Measurements from ENCODE around the gene PIRT. TPM values are rescaled to one million over a fixed set of nuclear protein-coding genes. Genes with fewer than 3 reads are reported as not detected.

PIRT gene
- total RNA-seq, 5 donors from 2014 or later (not counting 1 experiment from before 2014, with no cell fraction given) = not detected

- Mint-ChIP-seq H3K4me3 (no peak overlapping the region), H3K4me1 (no peaks in the 10 kb centered on the region), H3K27ac (no peak overlapping the region), H3K36me3 (no peaks in the 10 kb centered on the region), H3K27me3 (peaks cover 6 to 14% of the 10 kb centered on the region in 2 donors), H3K9me3 (no peaks in the 10 kb centered on the region)
- Histone ChIP-seq H3K36me3 (ENCODE audit: control insufficient read depth in 2 of 2, extremely low read depth in 1 of 2, insufficient read depth in 1 of 2, low read length in 1 of 2) (no peaks in the 10 kb centered on the region), H3K4me1 (ENCODE audit: control insufficient read depth in 1 of 2, extremely low read depth in 1 of 2, insufficient read depth in 2 of 2, low read length in 2 of 2) (no peaks in the 10 kb centered on the region), H3K27ac (ENCODE audit: low read length) (no peak overlapping the region), H3K9me3 (no peaks in the 10 kb centered on the region), H3K27me3 (replicated peaks in 1 of 2; ENCODE audit: control insufficient read depth in 2 of 2, extremely low read depth in 1 of 2, insufficient read depth in 2 of 2, low read length in 1 of 2) (peaks cover 0 to 6% of the 10 kb centered on the region in 2 experiments), H3K4me3 (ENCODE audit: control insufficient read depth in 1 of 2, extremely low read depth in 1 of 2, low read length in 1 of 2) (no peak overlapping the region)
- no peak for DNase-seq
- ATAC-seq (replicated peaks in 1 of 4) = no peak
- ChIA-PET POLR2A (no interaction called here), CTCF (no interaction called here)
- WGBS (ENCODE audit: insufficient coverage) = no CpG with 5 or more reads among the region's 1 CpG
Observed at GRCh38 chr17:10814075-10814474, 23.8 kb downstream of the PIRT start.

GRCh38 chr17:10812674-10813073 is 25.2 kb downstream of the PIRT start:
- Mint-ChIP-seq H3K27ac (no peak overlapping the region), H3K9me3 (no peaks in the 10 kb centered on the region), H3K4me3 (no peak overlapping the region), H3K4me1 (no peaks in the 10 kb centered on the region), H3K27me3 (peaks cover 8 to 10% of the 10 kb centered on the region in 2 donors), H3K36me3 (no peaks in the 10 kb centered on the region)
- no peak overlapping the region for H3K4me3 ChIP-seq (ENCODE audit: control insufficient read depth in 1 of 2, extremely low read depth in 1 of 2, low read length in 1 of 2)
- 64% methylated on average over 4 of the region's 5 CpGs for WGBS (ENCODE audit: insufficient coverage)
- H3K27ac ChIP-seq (ENCODE audit: low read length) = no peak overlapping the region
- H3K4me1 ChIP-seq (ENCODE audit: control insufficient read depth in 1 of 2, extremely low read depth in 1 of 2, insufficient read depth in 2 of 2, low read length in 2 of 2) = no peaks in the 10 kb centered on the region
- peaks cover 0 to 6% of the 10 kb centered on the region in 2 experiments for H3K27me3 ChIP-seq (replicated peaks in 1 of 2; ENCODE audit: control insufficient read depth in 2 of 2, extremely low read depth in 1 of 2, insufficient read depth in 2 of 2, low read length in 1 of 2)
- CTCF ChIA-PET = no interaction called here
- no peaks in the 10 kb centered on the region for H3K36me3 ChIP-seq (ENCODE audit: control insufficient read depth in 2 of 2, extremely low read depth in 1 of 2, insufficient read depth in 1 of 2, low read length in 1 of 2)
- no peak for ATAC-seq (replicated peaks in 1 of 4)
- DNase-seq = no peak
- POLR2A ChIA-PET = no interaction called here
- H3K9me3 ChIP-seq = no peaks in the 10 kb centered on the region

GRCh38 chr17:10809605-10810004 is 28.3 kb downstream of the PIRT start:
- ChIA-PET CTCF (no interaction called here), POLR2A (no interaction called here)
- no peak for ATAC-seq (replicated peaks in 1 of 4)
- Histone ChIP-seq H3K9me3 (no peaks in the 10 kb centered on the region), H3K4me3 (ENCODE audit: control insufficient read depth in 1 of 2, extremely low read depth in 1 of 2, low read length in 1 of 2) (no peak overlapping the region), H3K36me3 (ENCODE audit: control insufficient read depth in 2 of 2, extremely low read depth in 1 of 2, insufficient read depth in 1 of 2, low read length in 1 of 2) (no peaks in the 10 kb centered on the region), H3K27ac (ENCODE audit: low read length) (no peak overlapping the region), H3K27me3 (replicated peaks in 1 of 2; ENCODE audit: control insufficient read depth in 2 of 2, extremely low read depth in 1 of 2, insufficient read depth in 2 of 2, low read length in 1 of 2) (peaks cover 0 to 5% of the 10 kb centered on the region in 2 experiments), H3K4me1 (ENCODE audit: control insufficient read depth in 1 of 2, extremely low read depth in 1 of 2, insufficient read depth in 2 of 2, low read length in 2 of 2) (no peaks in the 10 kb centered on the region)
- Mint-ChIP-seq H3K27me3 (peaks cover 8 to 10% of the 10 kb centered on the region in 2 donors), H3K27ac (no peak overlapping the region), H3K4me3 (no peak overlapping the region), H3K4me1 (no peaks in the 10 kb centered on the region), H3K9me3 (no peaks in the 10 kb centered on the region), H3K36me3 (no peaks in the 10 kb centered on the region)
- no peak for DNase-seq
- WGBS (ENCODE audit: insufficient coverage) = 100% methylated on average over 1 of the region's 4 CpGs

- DNase-seq (no peak), ATAC-seq (replicated peaks in 1 of 4) (no peak)
- 77% methylated on average over 5 of the region's 7 CpGs for WGBS (ENCODE audit: insufficient coverage)
- Histone ChIP-seq H3K27me3 (replicated peaks in 1 of 2; ENCODE audit: control insufficient read depth in 2 of 2, extremely low read depth in 1 of 2, insufficient read depth in 2 of 2, low read length in 1 of 2) (peaks cover 0 to 8% of the 10 kb centered on the region in 2 experiments), H3K4me3 (ENCODE audit: control insufficient read depth in 1 of 2, extremely low read depth in 1 of 2, low read length in 1 of 2) (no peak overlapping the region), H3K27ac (ENCODE audit: low read length) (no peak overlapping the region), H3K4me1 (ENCODE audit: control insufficient read depth in 1 of 2, extremely low read depth in 1 of 2, insufficient read depth in 2 of 2, low read length in 2 of 2) (no peaks in the 10 kb centered on the region), H3K36me3 (ENCODE audit: control insufficient read depth in 2 of 2, extremely low read depth in 1 of 2, insufficient read depth in 1 of 2, low read length in 1 of 2) (no peaks in the 10 kb centered on the region), H3K9me3 (no peaks in the 10 kb centered on the region)
- Mint-ChIP-seq H3K4me3 (no peak overlapping the region), H3K27me3 (peaks cover 3 to 6% of the 10 kb centered on the region in 2 donors), H3K27ac (no peak overlapping the region), H3K4me1 (no peaks in the 10 kb centered on the region), H3K9me3 (no peaks in the 10 kb centered on the region), H3K36me3 (no peaks in the 10 kb centered on the region)
- ChIA-PET CTCF (no interaction called here), POLR2A (interaction anchor here in 1 of 2 donors (0.6 kb wide), 1 partner anchor 13 kb away, joined by 9 read pairs; no protein-coding TSS in a partner anchor)
Observed at GRCh38 chr17:10807704-10808128, 30.2 kb downstream of the PIRT start.

- 83% methylated on average over 5 of the region's 9 CpGs for WGBS (ENCODE audit: insufficient coverage)
- Mint-ChIP-seq H3K4me1 (no peaks in the 10 kb centered on the region), H3K9me3 (no peaks in the 10 kb centered on the region), H3K27me3 (peaks cover 2 to 3% of the 10 kb centered on the region in 2 donors), H3K4me3 (no peak overlapping the region), H3K36me3 (no peaks in the 10 kb centered on the region), H3K27ac (no peak overlapping the region)
- DNase-seq (no peak), ATAC-seq (replicated peaks in 1 of 4) (no peak)
- peaks cover 0 to 6% of the 10 kb centered on the region in 2 experiments for H3K27me3 ChIP-seq (replicated peaks in 1 of 2; ENCODE audit: control insufficient read depth in 2 of 2, extremely low read depth in 1 of 2, insufficient read depth in 2 of 2, low read length in 1 of 2)
- ChIA-PET CTCF (no interaction called here), POLR2A (interaction anchor here in 1 of 2 donors (0.6 kb wide), 1 partner anchor 12 kb away, joined by 9 read pairs; no protein-coding TSS in a partner anchor)
- H3K9me3 ChIP-seq = no peaks in the 10 kb centered on the region
- no peak overlapping the region for H3K27ac ChIP-seq (ENCODE audit: low read length)
- no peaks in the 10 kb centered on the region for H3K4me1 ChIP-seq (ENCODE audit: control insufficient read depth in 1 of 2, extremely low read depth in 1 of 2, insufficient read depth in 2 of 2, low read length in 2 of 2)
- no peak overlapping the region for H3K4me3 ChIP-seq (ENCODE audit: control insufficient read depth in 1 of 2, extremely low read depth in 1 of 2, low read length in 1 of 2)
- H3K36me3 ChIP-seq (ENCODE audit: control insufficient read depth in 2 of 2, extremely low read depth in 1 of 2, insufficient read depth in 1 of 2, low read length in 1 of 2) = no peaks in the 10 kb centered on the region
Observed at GRCh38 chr17:10806545-10807262, 31.2 kb downstream of the PIRT start.

GRCh38 chr17:10805911-10806310 is 32.0 kb downstream of the PIRT start:
- Histone ChIP-seq H3K27ac (ENCODE audit: low read length) (no peak overlapping the region), H3K36me3 (ENCODE audit: control insufficient read depth in 2 of 2, extremely low read depth in 1 of 2, insufficient read depth in 1 of 2, low read length in 1 of 2) (no peaks in the 10 kb centered on the region), H3K4me1 (ENCODE audit: control insufficient read depth in 1 of 2, extremely low read depth in 1 of 2, insufficient read depth in 2 of 2, low read length in 2 of 2) (no peaks in the 10 kb centered on the region), H3K9me3 (no peaks in the 10 kb centered on the region), H3K27me3 (replicated peaks in 1 of 2; ENCODE audit: control insufficient read depth in 2 of 2, extremely low read depth in 1 of 2, insufficient read depth in 2 of 2, low read length in 1 of 2) (peaks cover 0 to 8% of the 10 kb centered on the region in 2 experiments), H3K4me3 (ENCODE audit: control insufficient read depth in 1 of 2, extremely low read depth in 1 of 2, low read length in 1 of 2) (no peak overlapping the region)
- Mint-ChIP-seq H3K4me3 (no peak overlapping the region), H3K4me1 (no peaks in the 10 kb centered on the region), H3K27me3 (peaks cover 2 to 3% of the 10 kb centered on the region in 2 donors), H3K36me3 (no peaks in the 10 kb centered on the region), H3K9me3 (no peaks in the 10 kb centered on the region), H3K27ac (no peak overlapping the region)
- ATAC-seq (replicated peaks in 1 of 4) = no peak
- DNase-seq = no peak
- WGBS (ENCODE audit: insufficient coverage) = 83% methylated on average over 2 of the region's 6 CpGs
- ChIA-PET CTCF (no interaction called here), POLR2A (no interaction called here)
